Epithelial cell of proximal tubule (primary cell): ENCODE data around the gene LDLRAD4. TPM values are rescaled to one million over a fixed set of nuclear protein-coding genes. Genes with fewer than 3 reads are reported as not detected.

Experiments used
- DNase-seq: peaks from one replicate; pipeline ENCODE4 v3.0.0-alpha.2; 2011; ENCODE audit warnings: low read depth
- H3K4me3 ChIP-seq: 2 replicates; pipeline ENCODE4 v1.5.1; 2011; ENCODE audit warnings: low read depth, mild to moderate bottlenecking, low read length
- CTCF ChIP-seq: conservative IDR thresholded peaks from 2 replicates; pipeline ENCODE4 v1.5.1; 2012; ENCODE audit warnings: low read depth, mild to moderate bottlenecking, low read length
- total RNA-seq: library from RNA; depleted of rRNA; stranded (reverse); fragments of >200 nt; gene quantifications from 2 replicates; pipeline ENCODE4 v1.2.3, GENCODE V29; 2015

Gene LDLRAD4
- total RNA-seq, 1 donor from 2014 or later = under 0.01 TPM

DNA sequence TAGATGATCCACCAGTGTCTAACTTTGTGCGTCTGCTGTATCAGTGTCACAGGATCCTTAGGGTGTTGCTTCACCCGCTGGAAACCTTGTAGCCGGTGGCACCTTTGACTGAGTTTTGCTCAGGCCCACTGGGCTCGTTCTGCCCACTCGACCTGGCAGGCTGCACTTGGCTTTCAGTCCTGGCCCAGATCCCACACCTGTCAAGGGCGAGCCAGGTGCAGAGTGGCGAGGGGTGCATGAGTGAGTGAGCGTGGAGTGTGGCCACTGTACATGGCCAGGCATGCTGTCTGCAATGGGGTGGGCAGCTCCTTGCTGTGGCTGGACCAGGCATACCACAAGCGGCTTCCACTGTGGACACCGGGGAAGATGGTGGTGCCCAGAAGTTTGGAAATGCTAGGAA, 328.8 kb downstream of the LDLRAD4 start:
- no peak for TF ChIP-seq CTCF
- H3K4me3 ChIP-seq = no peak overlapping the region
- DNase-seq = no peak

DNA sequence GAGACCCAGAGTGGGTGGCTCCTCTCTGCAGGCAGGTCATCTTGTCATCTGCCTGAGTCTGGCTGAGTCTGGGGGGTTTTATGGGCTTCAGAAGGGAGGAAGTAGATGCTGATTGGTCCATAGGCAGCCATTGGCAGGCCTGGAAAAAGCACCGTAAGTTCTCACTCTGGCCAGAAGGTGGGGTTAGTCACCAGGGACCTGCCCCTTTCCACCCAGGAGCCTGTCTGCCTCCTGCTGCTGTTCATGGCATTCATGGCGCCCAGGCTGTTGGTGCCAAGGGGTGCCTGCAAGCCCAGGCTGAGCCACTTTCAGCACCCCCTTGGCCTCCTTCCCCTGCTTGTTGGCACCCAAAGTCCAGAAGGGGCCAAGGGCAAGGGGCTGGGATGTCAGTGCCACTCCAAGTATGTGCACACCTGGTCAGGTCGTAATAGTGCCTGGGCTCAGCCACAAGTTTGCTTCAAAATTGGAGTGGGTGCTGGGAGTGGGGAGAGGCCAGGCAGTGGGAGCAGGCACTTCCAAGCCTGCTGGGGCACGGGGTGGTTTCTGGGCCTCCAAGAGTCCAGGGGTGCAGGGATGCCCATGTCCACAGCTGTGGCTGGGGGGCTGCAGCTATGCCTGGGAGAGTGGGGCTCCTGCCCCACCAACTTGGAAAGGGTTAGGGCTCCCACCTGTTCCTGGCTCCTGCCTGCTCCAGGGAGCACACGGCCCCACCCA, 329.7 kb downstream of the LDLRAD4 start:
- H3K4me3 ChIP-seq = no peak overlapping the region
- no peak for TF ChIP-seq CTCF
- no peak for DNase-seq

- no peak for TF ChIP-seq CTCF
- H3K4me3 ChIP-seq = no peak overlapping the region
- no peak for DNase-seq
These were observed 330.7 kb downstream of the LDLRAD4 start for GRCh38 chr18:13548966-13549879.

DNA sequence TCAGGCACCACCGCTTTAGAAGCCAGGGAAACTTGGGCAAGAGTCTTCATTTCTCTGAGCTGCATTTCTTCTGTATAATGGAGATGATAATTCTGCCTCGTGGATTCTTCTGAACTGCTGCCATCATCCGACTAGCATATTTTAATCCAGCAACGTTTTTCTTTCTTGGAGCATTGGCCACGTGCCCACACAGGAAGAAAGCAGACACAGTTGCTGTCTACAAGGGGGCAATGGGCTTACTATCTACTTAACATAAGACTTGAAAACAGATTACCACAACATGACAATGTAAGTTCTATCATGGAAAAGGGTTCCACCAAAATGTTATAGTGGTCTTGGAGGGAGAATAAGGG, 331.3 kb downstream of the LDLRAD4 start:
- no peak for DNase-seq
- no peak for TF ChIP-seq CTCF

DNA sequence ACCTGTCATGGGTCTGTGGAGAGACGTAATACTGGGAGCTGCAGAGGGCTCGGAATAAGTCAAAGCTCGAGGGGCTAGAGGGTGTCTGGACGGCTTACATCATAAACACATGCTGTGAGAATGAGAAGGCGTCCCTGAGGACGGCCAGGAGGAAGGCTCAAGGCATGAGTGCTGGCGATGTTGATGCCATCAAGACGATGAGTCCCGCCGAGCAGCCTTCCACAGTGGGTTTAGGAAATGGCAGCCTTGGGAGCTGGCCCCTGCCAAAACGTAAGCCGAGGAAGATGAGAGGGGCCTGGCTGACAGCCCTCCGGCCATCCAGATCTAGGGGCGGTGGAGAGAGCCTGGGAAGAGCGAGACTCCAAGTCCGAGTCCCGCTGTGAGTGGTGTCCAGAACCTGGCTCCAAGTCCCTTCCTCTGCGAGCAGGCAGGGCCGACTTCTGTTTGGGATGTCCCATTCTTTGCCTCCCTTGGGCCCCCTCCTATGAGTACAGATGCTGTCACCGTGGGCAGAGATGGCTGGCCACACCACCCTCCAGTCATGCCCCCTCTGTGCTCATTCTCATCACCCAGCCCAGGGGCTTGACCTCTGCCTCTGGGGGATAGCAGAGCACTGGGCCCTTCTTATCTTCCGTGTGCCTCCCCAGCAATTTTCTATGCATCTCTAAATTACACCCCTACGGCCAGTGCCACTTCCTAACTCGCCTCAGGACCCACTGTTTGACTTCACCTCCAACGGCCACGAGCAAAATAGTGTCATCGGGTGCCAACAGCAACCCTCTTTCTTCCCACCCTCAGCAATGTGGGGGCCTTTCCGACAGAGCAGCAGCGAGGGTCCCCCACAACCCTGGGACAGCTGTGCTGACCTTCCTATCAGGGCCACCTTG, 332.1 kb downstream of the LDLRAD4 start:
- no peak overlapping the region for H3K4me3 ChIP-seq
- no peak for TF ChIP-seq CTCF
- no peak for DNase-seq

More for the DNA sequence above, 331.3 kb downstream of the LDLRAD4 start:
- H3K4me3 ChIP-seq = no peak overlapping the region

- TF ChIP-seq CTCF = no peak
- no peak for DNase-seq
These were observed 332.7 kb downstream of the LDLRAD4 start for GRCh38 chr18:13551305-13551603.

More at GRCh38 chr18:13551305-13551603, 332.7 kb downstream of the LDLRAD4 start:
- no peak overlapping the region for H3K4me3 ChIP-seq
